WERI-Rb-1 (cell line): ENCODE measurements around the gene VMA21.

Source experiments
- DNase-seq: peaks from one replicate; pipeline ENCODE4 v3.0.0-alpha.2; 2020
- H3K27ac ChIP-seq: fragments of 250-450 bp; sonication (Bioruptor Pico); 2 replicates; pipeline ENCODE4 v1.5.1; 2020; ENCODE audit warnings: mild to moderate bottlenecking, moderate library complexity
- H3K27me3 ChIP-seq: fragments of 250-450 bp; sonication (Bioruptor Pico); 2 replicates; pipeline ENCODE4 v1.5.1; 2021; ENCODE audit warnings: mild to moderate bottlenecking, low read depth, moderate library complexity; ENCODE audit not compliant: insufficient read depth, severe bottlenecking
- H3K36me3 ChIP-seq: fragments of 250-450 bp; sonication (Bioruptor Pico); 2 replicates; pipeline ENCODE4 v1.5.1; 2020; ENCODE audit warnings: mild to moderate bottlenecking, moderate library complexity
- H3K4me3 ChIP-seq: 2 replicates; pipeline ENCODE4 v1.5.1; 2011; ENCODE audit warnings: low read depth, mild to moderate bottlenecking, control low read depth, low read length
- H3K9me3 ChIP-seq: fragments of 250-450 bp; sonication (Bioruptor Pico); 2 replicates; pipeline ENCODE4 v1.5.1; 2021; ENCODE audit warnings: mild to moderate bottlenecking, moderate library complexity; ENCODE audit not compliant: severe bottlenecking
- TF ChIP-seq, protein P1 (sequence below): IDR thresholded peaks from 2 replicates; pipeline ENCODE4 v1.5.1; 2011; ENCODE audit warnings: low read depth, mild to moderate bottlenecking, control low read depth, inconsistent platforms, low read length

Gene VMA21

GRCh38 chrX:151424505-151424904 lies 27.5 kb downstream of the VMA21 start:
- Histone ChIP-seq H3K27me3 (peaks cover 12% of the 10 kb centered on the region), H3K4me3 (no peak overlapping the region), H3K9me3 (no peaks in the 10 kb centered on the region), H3K27ac (no peak overlapping the region), H3K36me3 (no peaks in the 10 kb centered on the region)
- DNase-seq: no peak
- TF ChIP-seq, protein P1, sequence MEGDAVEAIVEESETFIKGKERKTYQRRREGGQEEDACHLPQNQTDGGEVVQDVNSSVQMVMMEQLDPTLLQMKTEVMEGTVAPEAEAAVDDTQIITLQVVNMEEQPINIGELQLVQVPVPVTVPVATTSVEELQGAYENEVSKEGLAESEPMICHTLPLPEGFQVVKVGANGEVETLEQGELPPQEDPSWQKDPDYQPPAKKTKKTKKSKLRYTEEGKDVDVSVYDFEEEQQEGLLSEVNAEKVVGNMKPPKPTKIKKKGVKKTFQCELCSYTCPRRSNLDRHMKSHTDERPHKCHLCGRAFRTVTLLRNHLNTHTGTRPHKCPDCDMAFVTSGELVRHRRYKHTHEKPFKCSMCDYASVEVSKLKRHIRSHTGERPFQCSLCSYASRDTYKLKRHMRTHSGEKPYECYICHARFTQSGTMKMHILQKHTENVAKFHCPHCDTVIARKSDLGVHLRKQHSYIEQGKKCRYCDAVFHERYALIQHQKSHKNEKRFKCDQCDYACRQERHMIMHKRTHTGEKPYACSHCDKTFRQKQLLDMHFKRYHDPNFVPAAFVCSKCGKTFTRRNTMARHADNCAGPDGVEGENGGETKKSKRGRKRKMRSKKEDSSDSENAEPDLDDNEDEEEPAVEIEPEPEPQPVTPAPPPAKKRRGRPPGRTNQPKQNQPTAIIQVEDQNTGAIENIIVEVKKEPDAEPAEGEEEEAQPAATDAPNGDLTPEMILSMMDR: no peak

DNA sequence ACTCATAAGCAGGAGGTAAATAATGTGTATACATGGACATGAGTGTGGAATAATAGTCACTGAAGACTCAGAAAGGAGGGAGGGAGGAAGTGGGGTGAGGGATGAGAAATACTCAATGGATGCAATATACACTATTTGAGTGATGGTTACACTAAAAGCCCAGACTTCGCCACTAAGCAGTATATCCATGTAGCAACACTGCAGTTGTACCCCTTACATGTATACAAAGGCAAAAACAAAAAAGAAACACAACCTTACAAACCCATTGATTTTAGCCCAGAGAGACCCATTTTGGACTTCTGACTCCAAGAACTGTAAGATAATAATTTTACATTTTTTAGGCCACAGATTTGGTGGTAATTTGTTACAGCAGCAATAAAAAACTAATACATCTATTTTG lies 51.5 kb downstream of the VMA21 start:
- no peak overlapping the region for H3K27ac ChIP-seq
- TF ChIP-seq, protein P1: no peak
- peaks cover 14% of the 10 kb centered on the region for H3K27me3 ChIP-seq

GRCh38 chrX:151458824-151459223 lies 61.8 kb downstream of the VMA21 start:
- H3K36me3 ChIP-seq: no peaks in the 10 kb centered on the region
- no peak for DNase-seq
- no peaks in the 10 kb centered on the region for H3K9me3 ChIP-seq
- H3K27me3 ChIP-seq: peaks cover 19% of the 10 kb centered on the region
- TF ChIP-seq, protein P1: no peak
- no peak overlapping the region for H3K27ac ChIP-seq
- H3K4me3 ChIP-seq: no peak overlapping the region

More for the DNA sequence above, 51.5 kb downstream of the VMA21 start:
- no peak overlapping the region for H3K4me3 ChIP-seq
- no peak for DNase-seq
- no peaks in the 10 kb centered on the region for H3K9me3 ChIP-seq
- no peaks in the 10 kb centered on the region for H3K36me3 ChIP-seq
